ENCODE data around the gene SNX24.

DNA sequence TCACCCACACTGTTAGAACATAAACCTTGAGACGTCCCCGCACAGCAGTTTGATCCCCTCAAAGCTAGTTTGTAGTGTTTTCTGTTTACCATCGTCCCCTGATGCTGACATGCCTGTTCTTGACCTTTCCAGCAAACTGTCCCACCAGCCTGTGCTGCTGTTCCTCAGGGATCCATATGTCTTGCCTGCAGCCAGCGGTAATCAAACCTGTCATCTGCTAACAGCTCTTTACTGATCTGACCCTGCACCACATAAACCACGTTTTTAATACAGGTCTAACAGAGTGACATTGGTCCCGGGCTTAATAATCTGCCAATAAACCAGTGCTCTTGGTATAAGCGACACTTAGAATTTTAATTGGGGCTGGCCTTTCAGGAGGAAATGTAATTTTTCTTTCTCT is 156.4 kb downstream of the SNX24 start:
- TF ChIP-seq, protein P1, sequence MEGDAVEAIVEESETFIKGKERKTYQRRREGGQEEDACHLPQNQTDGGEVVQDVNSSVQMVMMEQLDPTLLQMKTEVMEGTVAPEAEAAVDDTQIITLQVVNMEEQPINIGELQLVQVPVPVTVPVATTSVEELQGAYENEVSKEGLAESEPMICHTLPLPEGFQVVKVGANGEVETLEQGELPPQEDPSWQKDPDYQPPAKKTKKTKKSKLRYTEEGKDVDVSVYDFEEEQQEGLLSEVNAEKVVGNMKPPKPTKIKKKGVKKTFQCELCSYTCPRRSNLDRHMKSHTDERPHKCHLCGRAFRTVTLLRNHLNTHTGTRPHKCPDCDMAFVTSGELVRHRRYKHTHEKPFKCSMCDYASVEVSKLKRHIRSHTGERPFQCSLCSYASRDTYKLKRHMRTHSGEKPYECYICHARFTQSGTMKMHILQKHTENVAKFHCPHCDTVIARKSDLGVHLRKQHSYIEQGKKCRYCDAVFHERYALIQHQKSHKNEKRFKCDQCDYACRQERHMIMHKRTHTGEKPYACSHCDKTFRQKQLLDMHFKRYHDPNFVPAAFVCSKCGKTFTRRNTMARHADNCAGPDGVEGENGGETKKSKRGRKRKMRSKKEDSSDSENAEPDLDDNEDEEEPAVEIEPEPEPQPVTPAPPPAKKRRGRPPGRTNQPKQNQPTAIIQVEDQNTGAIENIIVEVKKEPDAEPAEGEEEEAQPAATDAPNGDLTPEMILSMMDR (conservative IDR thresholded peaks at IDR 0.05; ENCODE audit: low read depth, low read length): no peak
- TF ChIP-seq RCOR1 (IDR thresholded peaks at IDR 0.05; ENCODE audit: insufficient replicate concordance, low read length) (no peak), POLR2A (IDR thresholded peaks at IDR 0.05; ENCODE audit: low read depth, low read length) (no peak), MAFK (IDR thresholded peaks at IDR 0.05; ENCODE audit: low read depth, low read length) (no peak), MXI1 (IDR thresholded peaks at IDR 0.05; ENCODE audit: borderline replicate concordance, low read depth, low read length) (no peak), BHLHE40 (IDR thresholded peaks at IDR 0.05; ENCODE audit: low read depth, low read length) (no peak), USF2 (IDR thresholded peaks at IDR 0.05; ENCODE audit: low read depth, low read length) (no peak)
